Hypothalamus (tissue), 51 donors: ENCODE results near the gene TMEM144.
"Not testable (repeated sequence)": the region's sequence is repeated elsewhere in the genome, so short reads cannot be mapped to it uniquely, and the experiment has no call there.

ENCODE experiments used
- DNase-seq, 51 donors: peaks; one replicate each; lab custom pipeline; 2025; lab: John Stamatoyannopoulos, UW

The TMEM144 gene

GRCh38 chr4:158228399-158228798 lies 18.1 kb downstream of the TMEM144 start:
- DNase-seq, result not testable (repeated sequence)

- peak in 30 of 51 donors; percentile 11 to 85 (median 56) for DNase-seq
Observed at GRCh38 chr4:158229768-158230167, 19.5 kb downstream of the TMEM144 start.

GRCh38 chr4:158234671-158235070 lies 24.4 kb downstream of the TMEM144 start:
- DNase-seq, result no peak

GRCh38 chr4:158236304-158237030 lies 26.2 kb downstream of the TMEM144 start:
- peak in 27 of 51 donors; percentile 12 to 81 (median 36) for DNase-seq

GRCh38 chr4:158238575-158238974 lies 28.3 kb downstream of the TMEM144 start:
- DNase-seq, result peak in 3 of 51 donors; percentile 32 to 73 (median 72)

- peak in 1 of 51 donors; percentile 34 for DNase-seq
Observed at GRCh38 chr4:158239196-158239595, 28.9 kb downstream of the TMEM144 start.

GRCh38 chr4:158243071-158243470 lies 32.8 kb downstream of the TMEM144 start:
- DNase-seq, result no peak

GRCh38 chr4:158250321-158250720 lies 40.0 kb downstream of the TMEM144 start:
- peak in 8 of 51 donors; percentile 11 to 42 (median 20) for DNase-seq

GRCh38 chr4:158253350-158253980 lies 43.2 kb downstream of the TMEM144 start:
- peak in 29 of 51 donors; percentile 1 to 87 (median 30) for DNase-seq

- DNase-seq, result no peak
Observed at GRCh38 chr4:158254292-158254691, 44.0 kb downstream of the TMEM144 start.

- DNase-seq, result peak in 1 of 51 donors; percentile 13
Observed at GRCh38 chr4:158255727-158256324, 45.5 kb downstream of the TMEM144 start.

- no peak for DNase-seq
Observed at GRCh38 chr4:158259955-158260575, 49.8 kb downstream of the TMEM144 start.

GRCh38 chr4:158261480-158261879 lies 51.2 kb downstream of the TMEM144 start:
- no peak for DNase-seq

- DNase-seq, result no peak
Observed at GRCh38 chr4:158268553-158268952, 58.3 kb downstream of the TMEM144 start.

- no peak for DNase-seq
Observed at GRCh38 chr4:158274636-158275035, 64.3 kb downstream of the TMEM144 start.

- no peak for DNase-seq
Observed at GRCh38 chr4:158277558-158277957, 67.3 kb downstream of the TMEM144 start.

GRCh38 chr4:158279052-158279451 lies 68.8 kb downstream of the TMEM144 start:
- DNase-seq, result not testable (repeated sequence)

GRCh38 chr4:158280856-158281255 lies 70.6 kb downstream of the TMEM144 start:
- no peak for DNase-seq

GRCh38 chr4:158282252-158282651 lies 72.0 kb downstream of the TMEM144 start:
- DNase-seq, result no peak

GRCh38 chr4:158285429-158286216 lies 75.3 kb downstream of the TMEM144 start:
- no peak for DNase-seq
